Left lung (tissue), 10 donors: ENCODE results near the gene CWF19L2. TPM values are rescaled to one million over a fixed set of nuclear protein-coding genes. Genes with fewer than 3 reads are reported as not detected.

Experiments
- ATAC-seq: fragments of 200-7000 bp; cut with Tn5 transposase; one replicate; pipeline ENCODE4 v1.9.1; 2020; ENCODE audit warnings: moderate library complexity
- DNase-seq, 4 donors: peaks; one replicate each; pipeline ENCODE4 v3.0.0-alpha.2; 2013 to 2020
- H3K27ac ChIP-seq, 2 donors: fragments of 200-600 bp; sonication (generic) in 1 of 2; one replicate each; pipeline versions ENCODE4 v1.5.0 to v1.8.0; 2020 to 2021
- H3K27me3 ChIP-seq, 2 donors: fragments of 200-600 bp; sonication (generic) in 1 of 2; one replicate each; pipeline versions ENCODE4 v1.5.0 to v1.8.0; 2020 to 2021
- H3K36me3 ChIP-seq, 2 donors: fragments of 200-600 bp; sonication (generic) in 1 of 2; one replicate each; pipeline versions ENCODE4 v1.5.0 to v1.8.0; 2020 to 2021
- H3K4me1 ChIP-seq, 2 donors: fragments of 200-600 bp; one replicate each; pipeline ENCODE4 v1.8.0; 2021
- H3K4me3 ChIP-seq, 2 donors: fragments of 200-600 bp; sonication (generic) in 1 of 2; one replicate each; pipeline versions ENCODE4 v1.5.0 to v1.8.0; 2020 to 2021; ENCODE audit warnings: mild to moderate bottlenecking in 1 of 2
- H3K9me3 ChIP-seq, 2 donors: fragments of 200-600 bp; sonication (generic) in 1 of 2; one replicate each; pipeline versions ENCODE4 v1.5.0 to v1.8.0; 2020 to 2021
- CTCF ChIP-seq, 2 donors: fragments of 200-600 bp; sonication (generic) in 1 of 2; IDR thresholded peaks; one replicate each; pipeline versions ENCODE4 v1.5.0 to v1.8.0; 2021; ENCODE audit warnings: antibody characterized with exemption in 2 of 2
- intact Hi-C, 2 donors: fragments of 100-400 bp; cut with DNase I; formaldehyde crosslinking; loops; one replicate each; pipeline versions ENCODE4 v1.11.2 to v1.14.2; 2022
- polyA plus RNA-seq, 6 donors: library from polyadenylated mRNA; unstranded; fragments of 120-200 nt; gene quantifications; one replicate each; pipeline ENCODE4 v1.2.1, GENCODE V29; 2013; ENCODE audit not compliant: insufficient read length in 6 of 6
- total RNA-seq, 2 donors: library from RNA; stranded (reverse); fragmentation: NEBNext Ultra II Directional; extraction: Animal tissue kit (Norgen Biotek cat#: 25700); gene quantifications; one replicate each; pipeline ENCODE4 v1.2.1, GENCODE V29; 2021
- donor health status: DM: no; HTN: yes; CAD: no.
- donor health status: DM: no; HTN: no; CAD: no.

Gene CWF19L2
- total and polyA plus RNA-seq, 8 donors, result 11.0 to 25.4 (median 20.0) TPM

- H3K27ac ChIP-seq, result no peak overlapping the region
- no peak for DNase-seq
- H3K9me3 ChIP-seq, result no peaks in the 10 kb centered on the region
- intact Hi-C loops, result no loop called here
- no peak for ATAC-seq
- no peak overlapping the region for H3K4me3 ChIP-seq
- H3K4me1 ChIP-seq, result no peaks in the 10 kb centered on the region
- H3K36me3 ChIP-seq, result peaks cover 0 to 44% of the 10 kb centered on the region in 2 donors
- no peak for TF ChIP-seq CTCF (IDR thresholded peaks at IDR 0.05)
- H3K27me3 ChIP-seq, result no peaks in the 10 kb centered on the region
Measured at GRCh38 chr11:107387666-107388065, 70.0 kb downstream of the CWF19L2 start.

- ATAC-seq (no peak), DNase-seq (no peak)
- H3K4me3 ChIP-seq, result no peak overlapping the region
- no peak overlapping the region for H3K27ac ChIP-seq
- H3K27me3 ChIP-seq, result no peaks in the 10 kb centered on the region
- intact Hi-C loops, result no loop called here
- H3K4me1 ChIP-seq, result no peaks in the 10 kb centered on the region
- no peaks in the 10 kb centered on the region for H3K9me3 ChIP-seq
- peaks cover 0 to 23% of the 10 kb centered on the region in 2 donors for H3K36me3 ChIP-seq
- no peak for TF ChIP-seq CTCF (IDR thresholded peaks at IDR 0.05)
Measured at GRCh38 chr11:107385361-107385981, 72.2 kb downstream of the CWF19L2 start.

- H3K9me3 ChIP-seq, result no peaks in the 10 kb centered on the region
- intact Hi-C loops, result no loop called here
- no peak overlapping the region for H3K27ac ChIP-seq
- no peak overlapping the region for H3K4me3 ChIP-seq
- no peak for DNase-seq
- H3K27me3 ChIP-seq, result no peaks in the 10 kb centered on the region
- ATAC-seq, result no peak
- peaks cover 0 to 13% of the 10 kb centered on the region in 2 donors for H3K36me3 ChIP-seq
- no peak for TF ChIP-seq CTCF (IDR thresholded peaks at IDR 0.05)
- H3K4me1 ChIP-seq, result no peaks in the 10 kb centered on the region
Measured at GRCh38 chr11:107384144-107384852, 73.3 kb downstream of the CWF19L2 start.

GRCh38 chr11:107372439-107372838, 85.2 kb downstream of the CWF19L2 start:
- ATAC-seq (no peak), DNase-seq (no peak)
- Histone ChIP-seq H3K9me3 (no peaks in the 10 kb centered on the region), H3K4me1 (no peaks in the 10 kb centered on the region), H3K27ac (no peak overlapping the region), H3K36me3 (no peaks in the 10 kb centered on the region), H3K27me3 (no peaks in the 10 kb centered on the region), H3K4me3 (no peak overlapping the region)
- TF ChIP-seq CTCF (IDR thresholded peaks at IDR 0.05), result no peak
- intact Hi-C loops, result no loop called here

GRCh38 chr11:107370390-107370789, 87.2 kb downstream of the CWF19L2 start:
- Histone ChIP-seq H3K27me3 (no peaks in the 10 kb centered on the region), H3K4me1 (no peaks in the 10 kb centered on the region), H3K36me3 (no peaks in the 10 kb centered on the region), H3K27ac (no peak overlapping the region), H3K9me3 (no peaks in the 10 kb centered on the region), H3K4me3 (no peak overlapping the region)
- ATAC-seq (no peak), DNase-seq (no peak)
- intact Hi-C loops, result no loop called here
- TF ChIP-seq CTCF (IDR thresholded peaks at IDR 0.05), result no peak
